ENCODE data around the gene ZFYVE1. TPM values are rescaled to one million over a fixed set of nuclear protein-coding genes. Genes with fewer than 3 reads are reported as not detected.
"Not testable (repeated sequence)": the region's sequence is repeated elsewhere in the genome, so short reads cannot be mapped to it uniquely, and the experiment has no call there.

The ZFYVE1 gene
- total and polyA plus RNA-seq, 2 donors (not counting 1 experiment from before 2014, with no cell fraction given), result 17.6 to 22.3 TPM

- Histone ChIP-seq H3K79me2 (ENCODE audit: control insufficient read depth, insufficient read depth, low read length) (no peaks in the 10 kb centered on the region), H3K4me3 (ENCODE audit: control extremely low read depth in 1 of 5, extremely low read depth in 1 of 5, insufficient read depth in 1 of 5, low read depth in 2 of 5, low read length in 4 of 5) (no peak overlapping the region), H3K36me3 (replicated peaks in 1 of 2; ENCODE audit: control extremely low read depth in 1 of 2, control insufficient read depth in 1 of 2, extremely low read depth in 1 of 2, insufficient read depth in 2 of 2, low read length in 1 of 2) (peaks cover 0 to 27% of the 10 kb centered on the region in 2 experiments), H4K20me1 (ENCODE audit: control insufficient read depth, insufficient read depth, low read length, poor library complexity, severe bottlenecking) (no peaks in the 10 kb centered on the region), H3K9me3 (ENCODE audit: control extremely low read depth in 1 of 3, control insufficient read depth in 2 of 3, insufficient read depth in 1 of 3, low read length in 2 of 3) (no peaks in the 10 kb centered on the region), H3K27ac (ENCODE audit: low read length in 2 of 2) (no peak overlapping the region), H3K4me2 (replicated peaks; ENCODE audit: low read depth, low read length, poor library complexity, severe bottlenecking) (no peak overlapping the region), H3K4me1 (ENCODE audit: control insufficient read depth in 2 of 2, insufficient read depth in 2 of 2, low read length in 2 of 2) (no peaks in the 10 kb centered on the region), H3K27me3 (replicated peaks in 1 of 4; ENCODE audit: control extremely low read depth in 1 of 4, control insufficient read depth in 3 of 4, insufficient read depth in 4 of 4, low read length in 3 of 4) (no peaks in the 10 kb centered on the region), H2AFZ (ENCODE audit: insufficient read depth, low read depth, low read length, poor library complexity, severe bottlenecking) (no peak overlapping the region), H3K9ac (ENCODE audit: low read length) (no peak overlapping the region)
- Mint-ChIP-seq H3K4me3 (no peak overlapping the region), H3K27me3 (no peaks in the 10 kb centered on the region), H3K27ac (no peak overlapping the region), H3K9me3 (ENCODE audit: insufficient read depth) (no peaks in the 10 kb centered on the region), H3K4me1 (no peaks in the 10 kb centered on the region)
- ChIA-PET CTCF (no interaction called here), POLR2A (no interaction called here)
- TF ChIP-seq CTCF (IDR thresholded peaks at IDR 0.05) (no peak), EZH2 (IDR thresholded peaks at IDR 0.05; ENCODE audit: borderline replicate concordance, insufficient read depth, low read depth, low read length, poor library complexity, severe bottlenecking) (no peak)
- intact Hi-C loops (cut with micrococcal nuclease), result no loop called here
- no peak for ATAC-seq (ENCODE audit: low read depth)
- no peak for DNase-seq
- no CpG with 5 or more reads among the region's 6 CpGs for WGBS (ENCODE audit: insufficient coverage)
Measured at GRCh38 chr14:72962829-72963312, 64.0 kb downstream of the ZFYVE1 start.

GRCh38 chr14:72962336-72962754 is 64.6 kb downstream of the ZFYVE1 start:
- H3K4me3 Mint-ChIP-seq; intact Hi-C loops (cut with micrococcal nuclease); H4K20me1 ChIP-seq (ENCODE audit: control insufficient read depth, insufficient read depth, low read length, poor library complexity, severe bottlenecking); H3K4me1 Mint-ChIP-seq; H3K27ac ChIP-seq (ENCODE audit: low read length in 2 of 2); CTCF ChIA-PET; H3K27me3 ChIP-seq (replicated peaks in 1 of 4; ENCODE audit: control extremely low read depth in 1 of 4, control insufficient read depth in 3 of 4, insufficient read depth in 4 of 4, low read length in 3 of 4); H3K4me2 ChIP-seq (replicated peaks; ENCODE audit: low read depth, low read length, poor library complexity, severe bottlenecking); POLR2A ChIA-PET; DNase-seq; H2AFZ ChIP-seq (ENCODE audit: insufficient read depth, low read depth, low read length, poor library complexity, severe bottlenecking); ATAC-seq (ENCODE audit: low read depth); H3K27ac Mint-ChIP-seq; H3K9ac ChIP-seq (ENCODE audit: low read length); H3K4me3 ChIP-seq (ENCODE audit: control extremely low read depth in 1 of 5, extremely low read depth in 1 of 5, insufficient read depth in 1 of 5, low read depth in 2 of 5, low read length in 4 of 5); H3K9me3 Mint-ChIP-seq (ENCODE audit: insufficient read depth); H3K27me3 Mint-ChIP-seq; H3K4me1 ChIP-seq (ENCODE audit: control insufficient read depth in 2 of 2, insufficient read depth in 2 of 2, low read length in 2 of 2); H3K79me2 ChIP-seq (ENCODE audit: control insufficient read depth, insufficient read depth, low read length); H3K9me3 ChIP-seq (ENCODE audit: control extremely low read depth in 1 of 3, control insufficient read depth in 2 of 3, insufficient read depth in 1 of 3, low read length in 2 of 3): not testable (repeated sequence)
- 87% methylated on average over 10 of the region's 10 CpGs for WGBS (ENCODE audit: insufficient coverage)
- peaks cover 0 to 32% of the 10 kb centered on the region in 2 experiments for H3K36me3 ChIP-seq (replicated peaks in 1 of 2; ENCODE audit: control extremely low read depth in 1 of 2, control insufficient read depth in 1 of 2, extremely low read depth in 1 of 2, insufficient read depth in 2 of 2, low read length in 1 of 2)
